GM23338 (cell line): Measurements from ENCODE around the gene SMIM12. TPM values are rescaled to one million over a fixed set of nuclear protein-coding genes. Genes with fewer than 3 reads are reported as not detected.

ENCODE experiments used
- ATAC-seq: fragments of 200-7000 bp; cut with Tn5 transposase; 3 replicates; pipeline ENCODE4 v1.9.1; 2020
- DNase-seq: peaks from one replicate; pipeline ENCODE4 v3.0.0-alpha.2; 2015; ENCODE audit warnings: low spot score
- H2AFZ ChIP-seq: fragments of 200-600 bp; sonication (generic); 2 replicates; pipeline ENCODE4 v1.8.0; 2016; ENCODE audit warnings: antibody characterized with exemption, mild to moderate bottlenecking, moderate library complexity
- H3F3A ChIP-seq: fragments of 200-600 bp; sonication (generic); replicated peaks from 2 replicates; pipeline ENCODE4 v1.8.0; 2017; ENCODE audit warnings: antibody characterized with exemption, mixed run types, low read depth
- H3K27ac ChIP-seq: fragments of 200-600 bp; sonication (generic); 2 replicates; pipeline ENCODE4 v1.6.1; 2016; ENCODE audit warnings: low read depth
- H3K27me3 ChIP-seq: fragments of 200-600 bp; sonication (generic); 2 replicates; pipeline ENCODE4 v1.8.0; 2016; ENCODE audit warnings: mild to moderate bottlenecking, mixed run types, moderate library complexity; ENCODE audit not compliant: insufficient read depth
- H3K36me3 ChIP-seq: fragments of 200-600 bp; sonication (generic); 2 replicates; pipeline ENCODE4 v1.8.0; 2016; ENCODE audit warnings: mild to moderate bottlenecking; ENCODE audit not compliant: insufficient read depth
- H3K4me1 ChIP-seq: fragments of 200-600 bp; sonication (generic); 2 replicates; pipeline ENCODE4 v1.8.0; 2016; ENCODE audit warnings: mild to moderate bottlenecking, moderate library complexity; ENCODE audit not compliant: insufficient read depth
- H3K4me2 ChIP-seq: fragments of 200-600 bp; sonication (generic); 2 replicates; pipeline ENCODE4 v1.7.1; 2017; ENCODE audit warnings: mixed run types
- H3K4me3 ChIP-seq: fragments of 200-600 bp; sonication (generic); 2 replicates; pipeline ENCODE4 v1.6.1; 2016; ENCODE audit warnings: mixed run types
- H3K79me2 ChIP-seq: fragments of 200-600 bp; sonication (generic); replicated peaks from 2 replicates; pipeline ENCODE4 v1.8.0; 2017; ENCODE audit warnings: mild to moderate bottlenecking; ENCODE audit not compliant: insufficient read depth
- H3K9me2 ChIP-seq: fragments of 200-600 bp; sonication (generic); 2 replicates; pipeline ENCODE4 v1.8.0; 2017; ENCODE audit not compliant: insufficient read depth
- H4K20me1 ChIP-seq: fragments of 200-600 bp; sonication (generic); replicated peaks from 2 replicates; pipeline ENCODE4 v1.8.0; 2017; ENCODE audit warnings: mild to moderate bottlenecking; ENCODE audit not compliant: insufficient read depth
- H3K27ac Mint-ChIP-seq: 2 replicates; pipeline ENCODE4 v1.8.0; 2020; ENCODE audit warnings: inconsistent platforms, mild to moderate bottlenecking, moderate library complexity, mixed read lengths
- H3K27me3 Mint-ChIP-seq: 3 replicates; pipeline ENCODE4 v1.8.0; 2022; ENCODE audit warnings: low read depth, mild to moderate bottlenecking, moderate library complexity, mixed read lengths, inconsistent platforms; ENCODE audit not compliant: insufficient read depth, poor library complexity
- H3K36me3 Mint-ChIP-seq: 3 replicates; pipeline ENCODE4 v1.8.0; 2021; ENCODE audit warnings: low read depth, mild to moderate bottlenecking, inconsistent platforms, moderate library complexity, mixed read lengths
- H3K4me1 Mint-ChIP-seq: 3 replicates; pipeline ENCODE4 v1.8.0; 2020; ENCODE audit warnings: mild to moderate bottlenecking, inconsistent platforms, mixed read lengths
- H3K4me3 Mint-ChIP-seq: 3 replicates; pipeline ENCODE4 v1.8.0; 2021; ENCODE audit warnings: moderate library complexity, mild to moderate bottlenecking, inconsistent platforms, mixed read lengths
- H3K9me3 Mint-ChIP-seq: 3 replicates; pipeline ENCODE4 v1.8.0; 2020; ENCODE audit warnings: moderate library complexity, mild to moderate bottlenecking, inconsistent platforms, mixed read lengths
- CREB1 ChIP-seq: fragments of 250-450 bp; sonication (Bioruptor Pico); IDR thresholded peaks from 2 replicates; pipeline ENCODE4 v1.5.0; 2020; ENCODE audit warnings: low read depth, mild to moderate bottlenecking, moderate library complexity
- EZH2 ChIP-seq: fragments of 200-600 bp; sonication (generic); IDR thresholded peaks from one replicate; pipeline ENCODE4 v1.8.0; 2017; ENCODE audit warnings: antibody characterized with exemption, mild to moderate bottlenecking, low read depth; ENCODE audit not compliant: unreplicated experiment
- EZH2phosphoT487 ChIP-seq: fragments of 200-600 bp; sonication (generic); IDR thresholded peaks from one replicate; pipeline ENCODE4 v1.8.1; 2018; ENCODE audit warnings: antibody characterized with exemption; ENCODE audit not compliant: unreplicated experiment
- JUNB ChIP-seq: IDR thresholded peaks from one replicate; pipeline ENCODE4 v1.6.1; 2016; ENCODE audit warnings: antibody characterized with exemption; ENCODE audit not compliant: unreplicated experiment
- NANOG ChIP-seq: IDR thresholded peaks from 2 replicates; pipeline ENCODE4 v1.6.1; 2016; ENCODE audit warnings: antibody characterized with exemption, borderline replicate concordance
- POLR2AphosphoS5 ChIP-seq: IDR thresholded peaks from 2 replicates; pipeline ENCODE4 v1.6.1; 2016; ENCODE audit warnings: antibody characterized with exemption, low read depth
- STAT1 ChIP-seq: IDR thresholded peaks from one replicate; pipeline ENCODE4 v1.6.1; 2016; ENCODE audit warnings: antibody characterized with exemption; ENCODE audit not compliant: unreplicated experiment
- ZNF114 ChIP-seq: fragments of 250-450 bp; sonication (Bioruptor Pico); IDR thresholded peaks from 2 replicates; pipeline ENCODE4 v1.5.0; 2020; ENCODE audit warnings: mild to moderate bottlenecking, moderate library complexity
- ZNF331 ChIP-seq: fragments of 250-450 bp; sonication (Bioruptor Pico); IDR thresholded peaks from 2 replicates; pipeline ENCODE4 v1.5.0; 2020; ENCODE audit warnings: low read depth, mild to moderate bottlenecking, moderate library complexity
- polyA plus RNA-seq: library from polyadenylated mRNA; unstranded; fragments of >200 nt; fragmentation: Nextera tagmentation; extraction: Ambion mirVana; gene quantifications from 2 replicates; pipeline ENCODE4 v1.2.1, GENCODE V29; 2016
- total RNA-seq: library from RNA; depleted of rRNA; stranded (reverse); fragments of >200 nt; shearing (Covaris generic); gene quantifications from 2 replicates; pipeline ENCODE4 v1.2.3, GENCODE V29; 2014
- TF ChIP-seq, protein P1 (sequence below): IDR thresholded peaks from 2 replicates; pipeline ENCODE4 v1.6.1; 2016; ENCODE audit warnings: antibody characterized with exemption
- TF ChIP-seq, protein P2 (sequence below), 2 experiments: fragments of 200-600 bp in 1 of 2; sonication (generic) in 1 of 2; conservative IDR thresholded peaks; 2 replicates each; pipeline versions ENCODE4 v1.5.1 to v1.6.1; 2016 to 2017; ENCODE audit warnings: antibody characterized with exemption in 2 of 2, low read depth in 2 of 2, mild to moderate bottlenecking in 2 of 2, moderate library complexity in 1 of 2
- TF ChIP-seq, protein P3 (sequence below): fragments of 250-450 bp; sonication (Bioruptor Pico); IDR thresholded peaks from 2 replicates; pipeline ENCODE4 v1.5.0; 2020; ENCODE audit warnings: mild to moderate bottlenecking, moderate library complexity
- TF ChIP-seq, protein P4 (sequence below): IDR thresholded peaks from one replicate; pipeline ENCODE4 v1.6.1; 2018; ENCODE audit warnings: antibody characterized with exemption; ENCODE audit not compliant: unreplicated experiment

The SMIM12 gene
- total and polyA plus RNA-seq, 2 experiments from 2014 or later, result 22.7 to 25.3 TPM

DNA sequence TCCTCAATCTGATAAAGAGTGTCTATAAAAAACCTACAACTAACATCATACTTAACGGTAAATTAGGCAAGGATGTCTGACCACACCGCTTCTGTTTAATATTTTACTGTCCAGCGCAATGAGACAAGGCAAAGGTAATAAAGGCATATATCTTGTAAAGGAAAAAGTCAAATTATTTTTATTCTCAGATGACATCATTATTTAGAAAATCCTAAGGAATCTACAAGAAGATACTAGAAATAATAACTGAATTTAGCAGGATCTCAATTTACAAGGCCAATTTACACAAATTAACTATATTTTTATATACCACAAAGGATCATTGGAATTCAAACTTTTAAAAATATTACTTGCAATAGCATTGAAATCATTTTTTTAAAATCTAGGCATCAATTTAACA lies 37.3 kb downstream of the SMIM12 start:
- Mint-ChIP-seq H3K27ac (no peak overlapping the region), H3K4me3 (no peak overlapping the region), H3K36me3 (no peaks in the 10 kb centered on the region), H3K27me3 (peaks cover 3% of the 10 kb centered on the region), H3K9me3 (no peaks in the 10 kb centered on the region), H3K4me1 (no peaks in the 10 kb centered on the region)
- H3K9me2 ChIP-seq, result no peaks in the 10 kb centered on the region
- no peaks in the 10 kb centered on the region for H3K79me2 ChIP-seq
- no peaks in the 10 kb centered on the region for H3K27me3 ChIP-seq
- no peaks in the 10 kb centered on the region for H4K20me1 ChIP-seq
- DNase-seq (no peak), ATAC-seq (no peak)
- H3K4me2 ChIP-seq, result no peak overlapping the region
- H3K27ac ChIP-seq, result no peak overlapping the region
- H2AFZ ChIP-seq, result no peak overlapping the region
- H3K36me3 ChIP-seq, result no peaks in the 10 kb centered on the region
- no peak for TF ChIP-seq ZNF114
- no peak for TF ChIP-seq EZH2phosphoT487
- TF ChIP-seq, protein P1, sequence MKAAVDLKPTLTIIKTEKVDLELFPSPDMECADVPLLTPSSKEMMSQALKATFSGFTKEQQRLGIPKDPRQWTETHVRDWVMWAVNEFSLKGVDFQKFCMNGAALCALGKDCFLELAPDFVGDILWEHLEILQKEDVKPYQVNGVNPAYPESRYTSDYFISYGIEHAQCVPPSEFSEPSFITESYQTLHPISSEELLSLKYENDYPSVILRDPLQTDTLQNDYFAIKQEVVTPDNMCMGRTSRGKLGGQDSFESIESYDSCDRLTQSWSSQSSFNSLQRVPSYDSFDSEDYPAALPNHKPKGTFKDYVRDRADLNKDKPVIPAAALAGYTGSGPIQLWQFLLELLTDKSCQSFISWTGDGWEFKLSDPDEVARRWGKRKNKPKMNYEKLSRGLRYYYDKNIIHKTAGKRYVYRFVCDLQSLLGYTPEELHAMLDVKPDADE, result no peak
- TF ChIP-seq, protein P2, sequence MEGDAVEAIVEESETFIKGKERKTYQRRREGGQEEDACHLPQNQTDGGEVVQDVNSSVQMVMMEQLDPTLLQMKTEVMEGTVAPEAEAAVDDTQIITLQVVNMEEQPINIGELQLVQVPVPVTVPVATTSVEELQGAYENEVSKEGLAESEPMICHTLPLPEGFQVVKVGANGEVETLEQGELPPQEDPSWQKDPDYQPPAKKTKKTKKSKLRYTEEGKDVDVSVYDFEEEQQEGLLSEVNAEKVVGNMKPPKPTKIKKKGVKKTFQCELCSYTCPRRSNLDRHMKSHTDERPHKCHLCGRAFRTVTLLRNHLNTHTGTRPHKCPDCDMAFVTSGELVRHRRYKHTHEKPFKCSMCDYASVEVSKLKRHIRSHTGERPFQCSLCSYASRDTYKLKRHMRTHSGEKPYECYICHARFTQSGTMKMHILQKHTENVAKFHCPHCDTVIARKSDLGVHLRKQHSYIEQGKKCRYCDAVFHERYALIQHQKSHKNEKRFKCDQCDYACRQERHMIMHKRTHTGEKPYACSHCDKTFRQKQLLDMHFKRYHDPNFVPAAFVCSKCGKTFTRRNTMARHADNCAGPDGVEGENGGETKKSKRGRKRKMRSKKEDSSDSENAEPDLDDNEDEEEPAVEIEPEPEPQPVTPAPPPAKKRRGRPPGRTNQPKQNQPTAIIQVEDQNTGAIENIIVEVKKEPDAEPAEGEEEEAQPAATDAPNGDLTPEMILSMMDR (conservative IDR thresholded peaks at IDR 0.05; ENCODE audit: low read depth in 2 of 2), result no peak
- TF ChIP-seq JUNB, result no peak
- no peak for TF ChIP-seq ZNF331 (CRISPR knock-in tag)
- TF ChIP-seq, protein P3, sequence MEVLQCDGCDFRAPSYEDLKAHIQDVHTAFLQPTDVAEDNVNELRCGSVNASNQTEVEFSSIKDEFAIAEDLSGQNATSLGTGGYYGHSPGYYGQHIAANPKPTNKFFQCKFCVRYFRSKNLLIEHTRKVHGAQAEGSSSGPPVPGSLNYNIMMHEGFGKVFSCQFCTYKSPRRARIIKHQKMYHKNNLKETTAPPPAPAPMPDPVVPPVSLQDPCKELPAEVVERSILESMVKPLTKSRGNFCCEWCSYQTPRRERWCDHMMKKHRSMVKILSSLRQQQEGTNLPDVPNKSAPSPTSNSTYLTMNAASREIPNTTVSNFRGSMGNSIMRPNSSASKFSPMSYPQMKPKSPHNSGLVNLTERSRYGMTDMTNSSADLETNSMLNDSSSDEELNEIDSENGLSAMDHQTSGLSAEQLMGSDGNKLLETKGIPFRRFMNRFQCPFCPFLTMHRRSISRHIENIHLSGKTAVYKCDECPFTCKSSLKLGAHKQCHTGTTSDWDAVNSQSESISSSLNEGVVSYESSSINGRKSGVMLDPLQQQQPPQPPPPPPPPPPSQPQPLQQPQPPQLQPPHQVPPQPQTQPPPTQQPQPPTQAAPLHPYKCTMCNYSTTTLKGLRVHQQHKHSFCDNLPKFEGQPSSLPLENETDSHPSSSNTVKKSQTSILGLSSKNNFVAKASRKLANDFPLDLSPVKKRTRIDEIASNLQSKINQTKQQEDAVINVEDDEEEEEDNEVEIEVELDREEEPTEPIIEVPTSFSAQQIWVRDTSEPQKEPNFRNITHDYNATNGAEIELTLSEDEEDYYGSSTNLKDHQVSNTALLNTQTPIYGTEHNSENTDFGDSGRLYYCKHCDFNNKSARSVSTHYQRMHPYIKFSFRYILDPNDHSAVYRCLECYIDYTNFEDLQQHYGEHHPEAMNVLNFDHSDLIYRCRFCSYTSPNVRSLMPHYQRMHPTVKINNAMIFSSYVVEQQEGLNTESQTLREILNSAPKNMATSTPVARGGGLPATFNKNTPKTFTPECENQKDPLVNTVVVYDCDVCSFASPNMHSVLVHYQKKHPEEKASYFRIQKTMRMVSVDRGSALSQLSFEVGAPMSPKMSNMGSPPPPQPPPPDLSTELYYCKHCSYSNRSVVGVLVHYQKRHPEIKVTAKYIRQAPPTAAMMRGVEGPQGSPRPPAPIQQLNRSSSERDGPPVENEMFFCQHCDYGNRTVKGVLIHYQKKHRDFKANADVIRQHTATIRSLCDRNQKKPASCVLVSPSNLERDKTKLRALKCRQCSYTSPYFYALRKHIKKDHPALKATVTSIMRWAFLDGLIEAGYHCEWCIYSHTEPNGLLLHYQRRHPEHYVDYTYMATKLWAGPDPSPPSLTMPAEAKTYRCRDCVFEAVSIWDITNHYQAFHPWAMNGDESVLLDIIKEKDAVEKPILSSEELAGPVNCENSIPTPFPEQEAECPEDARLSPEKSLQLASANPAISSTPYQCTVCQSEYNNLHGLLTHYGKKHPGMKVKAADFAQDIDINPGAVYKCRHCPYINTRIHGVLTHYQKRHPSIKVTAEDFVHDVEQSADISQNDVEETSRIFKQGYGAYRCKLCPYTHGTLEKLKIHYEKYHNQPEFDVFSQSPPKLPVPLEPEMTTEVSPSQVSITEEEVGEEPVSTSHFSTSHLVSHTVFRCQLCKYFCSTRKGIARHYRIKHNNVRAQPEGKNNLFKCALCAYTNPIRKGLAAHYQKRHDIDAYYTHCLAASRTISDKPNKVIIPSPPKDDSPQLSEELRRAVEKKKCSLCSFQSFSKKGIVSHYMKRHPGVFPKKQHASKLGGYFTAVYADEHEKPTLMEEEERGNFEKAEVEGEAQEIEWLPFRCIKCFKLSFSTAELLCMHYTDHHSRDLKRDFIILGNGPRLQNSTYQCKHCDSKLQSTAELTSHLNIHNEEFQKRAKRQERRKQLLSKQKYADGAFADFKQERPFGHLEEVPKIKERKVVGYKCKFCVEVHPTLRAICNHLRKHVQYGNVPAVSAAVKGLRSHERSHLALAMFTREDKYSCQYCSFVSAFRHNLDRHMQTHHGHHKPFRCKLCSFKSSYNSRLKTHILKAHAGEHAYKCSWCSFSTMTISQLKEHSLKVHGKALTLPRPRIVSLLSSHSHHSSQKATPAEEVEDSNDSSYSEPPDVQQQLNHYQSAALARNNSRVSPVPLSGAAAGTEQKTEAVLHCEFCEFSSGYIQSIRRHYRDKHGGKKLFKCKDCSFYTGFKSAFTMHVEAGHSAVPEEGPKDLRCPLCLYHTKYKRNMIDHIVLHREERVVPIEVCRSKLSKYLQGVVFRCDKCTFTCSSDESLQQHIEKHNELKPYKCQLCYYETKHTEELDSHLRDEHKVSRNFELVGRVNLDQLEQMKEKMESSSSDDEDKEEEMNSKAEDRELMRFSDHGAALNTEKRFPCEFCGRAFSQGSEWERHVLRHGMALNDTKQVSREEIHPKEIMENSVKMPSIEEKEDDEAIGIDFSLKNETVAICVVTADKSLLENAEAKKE (CRISPR knock-in tag), result no peak
- TF ChIP-seq EZH2, result no peak
- TF ChIP-seq, protein P4, sequence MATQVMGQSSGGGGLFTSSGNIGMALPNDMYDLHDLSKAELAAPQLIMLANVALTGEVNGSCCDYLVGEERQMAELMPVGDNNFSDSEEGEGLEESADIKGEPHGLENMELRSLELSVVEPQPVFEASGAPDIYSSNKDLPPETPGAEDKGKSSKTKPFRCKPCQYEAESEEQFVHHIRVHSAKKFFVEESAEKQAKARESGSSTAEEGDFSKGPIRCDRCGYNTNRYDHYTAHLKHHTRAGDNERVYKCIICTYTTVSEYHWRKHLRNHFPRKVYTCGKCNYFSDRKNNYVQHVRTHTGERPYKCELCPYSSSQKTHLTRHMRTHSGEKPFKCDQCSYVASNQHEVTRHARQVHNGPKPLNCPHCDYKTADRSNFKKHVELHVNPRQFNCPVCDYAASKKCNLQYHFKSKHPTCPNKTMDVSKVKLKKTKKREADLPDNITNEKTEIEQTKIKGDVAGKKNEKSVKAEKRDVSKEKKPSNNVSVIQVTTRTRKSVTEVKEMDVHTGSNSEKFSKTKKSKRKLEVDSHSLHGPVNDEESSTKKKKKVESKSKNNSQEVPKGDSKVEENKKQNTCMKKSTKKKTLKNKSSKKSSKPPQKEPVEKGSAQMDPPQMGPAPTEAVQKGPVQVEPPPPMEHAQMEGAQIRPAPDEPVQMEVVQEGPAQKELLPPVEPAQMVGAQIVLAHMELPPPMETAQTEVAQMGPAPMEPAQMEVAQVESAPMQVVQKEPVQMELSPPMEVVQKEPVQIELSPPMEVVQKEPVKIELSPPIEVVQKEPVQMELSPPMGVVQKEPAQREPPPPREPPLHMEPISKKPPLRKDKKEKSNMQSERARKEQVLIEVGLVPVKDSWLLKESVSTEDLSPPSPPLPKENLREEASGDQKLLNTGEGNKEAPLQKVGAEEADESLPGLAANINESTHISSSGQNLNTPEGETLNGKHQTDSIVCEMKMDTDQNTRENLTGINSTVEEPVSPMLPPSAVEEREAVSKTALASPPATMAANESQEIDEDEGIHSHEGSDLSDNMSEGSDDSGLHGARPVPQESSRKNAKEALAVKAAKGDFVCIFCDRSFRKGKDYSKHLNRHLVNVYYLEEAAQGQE, result no peak
- no peak for TF ChIP-seq STAT1
- TF ChIP-seq CREB1 (CRISPR knock-in tag), result no peak
- TF ChIP-seq NANOG, result no peak
- no peak for TF ChIP-seq POLR2AphosphoS5
- no peak overlapping the region for H3K4me3 ChIP-seq
- no peaks in the 10 kb centered on the region for H3F3A ChIP-seq
- no peaks in the 10 kb centered on the region for H3K4me1 ChIP-seq
